Measurements from ENCODE around the gene PPP6R1. TPM values are rescaled to one million over a fixed set of nuclear protein-coding genes. Genes with fewer than 3 reads are reported as not detected.
"Not testable (repeated sequence)": the region's sequence is repeated elsewhere in the genome, so short reads cannot be mapped to it uniquely, and the experiment has no call there.

The PPP6R1 gene
- total RNA-seq, 1 experiment from 2014 or later = 38.0 TPM

- DNase-seq (ENCODE audit: low read depth) = no peak
These were observed 35.4 kb downstream of the PPP6R1 start for GRCh38 chr19:55223291-55224037.

GRCh38 chr19:55220525-55220924 lies 38.3 kb downstream of the PPP6R1 start:
- DNase-seq (ENCODE audit: low read depth) = no peak

GRCh38 chr19:55216461-55217198 lies 42.2 kb downstream of the PPP6R1 start:
- DNase-seq (ENCODE audit: low read depth) = peak; percentile 99

DNA sequence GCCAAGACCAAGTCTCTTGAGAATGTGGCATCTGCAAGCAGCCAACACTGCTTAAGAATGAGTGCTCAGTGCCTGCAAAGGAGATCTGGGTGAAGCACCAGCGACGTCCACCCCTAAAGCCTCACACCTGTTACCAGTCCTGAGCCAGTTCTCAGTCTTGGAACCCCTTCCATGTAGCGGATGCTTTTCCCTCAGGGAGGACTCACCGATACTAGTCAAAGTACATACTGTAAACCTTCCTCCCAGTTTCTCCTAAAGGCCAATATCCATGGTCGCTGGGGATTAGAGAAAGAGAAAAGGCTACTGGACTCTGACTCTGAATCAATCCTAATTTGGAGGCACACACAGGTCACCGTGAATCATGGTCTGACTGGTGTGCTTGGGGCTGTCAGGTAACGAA lies 45.3 kb downstream of the PPP6R1 start:
- no peak for DNase-seq (ENCODE audit: low read depth)

GRCh38 chr19:55212447-55212846 lies 46.4 kb downstream of the PPP6R1 start:
- DNase-seq (ENCODE audit: low read depth) = no peak

DNA sequence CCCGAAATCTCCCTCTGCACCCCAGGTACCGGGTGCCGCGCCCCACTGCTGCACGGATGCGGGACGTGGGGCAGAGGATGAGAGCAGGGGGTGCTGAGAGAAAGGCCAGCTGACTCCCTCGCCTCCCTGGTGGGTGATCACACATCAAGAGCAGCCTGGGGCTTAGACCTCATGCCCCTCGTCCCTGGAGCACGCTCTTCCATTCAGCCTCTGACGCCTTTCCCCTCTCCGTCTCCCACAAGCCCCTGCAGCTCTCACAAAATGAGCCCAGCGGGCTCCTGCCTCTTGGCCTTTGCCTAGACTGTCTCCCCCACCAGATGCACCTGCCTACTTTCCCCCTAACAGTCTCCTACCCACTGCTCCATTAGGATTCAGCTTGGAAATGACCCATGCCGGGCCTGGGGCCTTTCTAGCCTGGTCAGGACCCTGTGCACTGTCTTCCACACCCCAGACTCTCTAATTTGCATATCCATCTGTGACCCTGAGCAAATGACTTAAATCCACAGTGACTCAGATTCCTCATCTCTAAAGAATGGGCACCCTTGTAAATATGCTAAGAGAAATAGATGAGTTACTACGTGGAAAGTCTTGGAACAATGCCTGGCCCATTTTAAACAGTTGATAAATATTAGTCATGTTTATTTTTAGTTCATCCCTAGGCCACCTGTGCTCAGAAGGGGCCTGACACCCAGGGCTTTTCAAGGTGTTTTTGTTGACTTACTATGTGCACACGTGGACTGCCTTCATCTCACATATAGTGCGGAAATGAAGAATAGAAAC lies 48.9 kb downstream of the PPP6R1 start:
- DNase-seq (ENCODE audit: low read depth) = peak; percentile 81

DNA sequence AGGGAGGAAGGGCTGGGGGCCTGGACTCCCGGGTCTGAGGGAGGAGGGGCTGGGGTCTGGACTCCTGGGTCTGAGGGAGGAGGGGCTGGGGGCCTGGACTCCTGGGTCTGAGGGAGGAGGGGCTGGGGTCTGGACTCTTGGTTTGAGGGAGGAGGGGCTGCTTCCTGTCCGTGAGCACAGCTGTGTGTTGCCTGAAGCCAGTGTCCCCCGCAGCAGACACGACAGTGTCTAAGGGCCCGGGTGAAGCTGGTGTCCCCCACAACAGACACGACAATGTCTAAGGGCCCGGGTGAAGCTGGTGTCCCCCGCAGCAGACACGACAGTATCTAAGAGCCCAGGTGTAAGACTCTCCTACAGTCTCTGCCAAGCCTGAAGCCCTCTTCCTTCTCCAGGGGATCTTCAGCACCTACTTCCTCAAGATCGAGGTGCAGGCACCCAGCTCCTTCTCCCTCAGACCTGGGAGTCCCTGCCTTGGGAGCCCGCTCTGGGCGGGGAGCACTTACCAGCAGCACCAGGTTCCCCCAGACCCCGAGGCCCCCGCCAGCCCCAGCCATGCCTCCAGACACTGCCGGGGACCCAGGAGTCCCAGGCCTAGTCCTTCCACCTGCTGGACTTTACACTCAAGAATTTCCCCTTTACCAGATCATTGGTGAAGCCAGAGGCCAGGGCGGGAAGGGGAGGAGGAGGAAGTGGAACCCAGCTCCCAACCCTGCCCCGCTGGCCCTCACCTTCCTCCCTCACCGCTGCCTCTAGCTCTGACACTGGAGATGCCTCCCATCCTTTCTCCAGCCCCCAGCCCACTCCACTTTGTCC lies 49.7 kb downstream of the PPP6R1 start, which contains the start of gene PTPRH:
TSS of gene PTPRH (minus strand) at position 622 of the 813 bp plus-strand sequence. CDS start at position 554, 68 bp downstream.
- no peak for DNase-seq (ENCODE audit: low read depth)

- DNase-seq (ENCODE audit: low read depth) = peak; percentile 97
These were observed 51.9 kb downstream of the PPP6R1 start for GRCh38 chr19:55206664-55207500.

GRCh38 chr19:55202199-55202598 lies 56.6 kb downstream of the PPP6R1 start:
- DNase-seq (ENCODE audit: low read depth) = not testable (repeated sequence)

DNA sequence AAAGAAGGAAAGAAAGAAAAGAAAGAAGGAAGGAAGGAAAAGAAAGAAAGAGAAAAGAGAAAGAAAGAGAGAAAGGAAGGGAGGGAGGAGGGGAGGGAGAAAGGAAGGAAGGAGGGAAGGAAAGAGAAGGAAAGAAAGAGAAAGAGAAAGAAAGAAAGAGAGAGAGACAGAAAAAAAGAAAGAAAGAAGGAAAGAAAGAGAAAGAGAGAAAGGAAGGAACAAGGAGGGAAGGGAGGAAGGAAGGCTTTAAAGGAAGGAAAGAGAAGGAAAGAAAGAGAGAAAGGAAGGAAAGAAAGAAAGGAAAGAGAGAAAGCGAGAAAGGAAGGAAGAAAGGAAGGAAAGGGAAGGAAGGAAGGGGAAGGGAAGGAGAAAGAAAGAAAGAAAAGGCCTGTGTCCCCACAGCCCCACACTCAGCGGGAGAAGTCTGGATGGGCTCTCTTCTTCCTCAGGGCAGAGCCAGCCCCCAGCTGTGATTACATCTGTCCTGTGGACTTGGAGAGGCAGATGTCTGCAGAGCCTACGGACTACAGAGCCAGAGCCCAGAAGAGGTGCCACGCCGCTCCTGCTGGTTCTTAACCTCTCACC lies 59.1 kb downstream of the PPP6R1 start:
- no peak for DNase-seq (ENCODE audit: low read depth)

- no peak for DNase-seq (ENCODE audit: low read depth)
These were observed 60.2 kb downstream of the PPP6R1 start for GRCh38 chr19:55198651-55199050.

GRCh38 chr19:55197528-55197927 lies 61.3 kb downstream of the PPP6R1 start:
- peak; percentile 39 for DNase-seq (ENCODE audit: low read depth)

DNA sequence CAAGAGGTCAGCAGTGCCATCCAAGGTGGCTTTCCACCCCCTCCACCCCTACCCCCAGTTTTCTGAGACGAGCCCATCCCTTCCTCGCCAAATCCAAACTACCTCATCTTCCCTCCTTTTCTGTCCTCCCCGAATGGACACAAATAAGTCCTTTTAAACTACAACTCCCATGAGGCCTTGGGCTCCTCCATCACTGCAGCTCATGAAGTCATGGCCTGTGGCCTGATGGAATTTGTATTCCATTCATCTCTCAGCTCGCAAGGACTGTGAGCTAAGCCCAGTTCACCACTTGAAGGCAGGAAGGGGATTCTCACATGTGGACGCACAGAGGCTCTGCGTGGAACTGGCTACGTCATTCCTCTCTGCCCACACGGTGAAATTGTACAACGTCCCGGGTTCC lies 62.0 kb downstream of the PPP6R1 start:
- DNase-seq (ENCODE audit: low read depth) = no peak

DNA sequence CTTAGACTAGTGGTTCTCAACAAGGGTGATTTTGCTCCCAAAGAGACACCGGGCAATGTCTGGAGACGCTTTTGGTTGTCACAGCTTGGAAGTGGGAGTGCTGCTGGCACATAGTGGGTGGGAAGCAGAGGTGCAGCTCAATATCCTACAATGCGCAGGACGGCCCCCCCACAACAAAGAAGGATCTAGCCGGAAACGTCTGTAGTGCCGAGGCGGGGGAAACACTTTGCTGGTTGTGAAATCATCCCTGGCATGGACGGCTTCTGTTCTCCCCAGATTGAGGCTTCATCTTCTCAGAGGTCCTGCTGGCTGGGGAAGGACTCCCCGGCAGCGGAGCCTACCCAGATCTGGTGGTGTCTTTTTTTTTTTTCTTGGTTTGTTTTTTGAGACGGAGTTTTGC lies 65.3 kb downstream of the PPP6R1 start:
- no peak for DNase-seq (ENCODE audit: low read depth)

DNA sequence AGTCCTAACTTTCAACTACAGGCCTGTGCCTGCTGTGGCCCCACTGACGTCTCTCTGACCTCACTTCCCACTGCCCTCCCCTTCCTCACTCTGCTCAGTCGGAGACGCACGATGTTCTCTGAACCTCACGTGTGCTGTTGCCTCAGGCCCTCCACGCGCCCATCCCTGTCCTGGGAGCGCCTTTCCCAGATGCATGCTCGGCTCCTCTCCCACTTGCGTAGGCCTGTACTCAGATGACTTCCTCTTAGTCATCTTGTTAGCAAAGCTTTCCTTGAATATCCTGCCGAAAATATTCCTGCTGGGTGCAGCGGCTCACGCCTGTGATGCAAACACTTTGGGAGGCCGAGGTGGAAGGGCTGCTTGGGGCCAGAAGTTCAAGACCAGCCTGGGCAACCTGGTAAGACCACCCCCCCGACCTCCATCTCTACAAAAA lies 69.4 kb downstream of the PPP6R1 start:
- DNase-seq (ENCODE audit: low read depth) = peak; percentile 96

DNA sequence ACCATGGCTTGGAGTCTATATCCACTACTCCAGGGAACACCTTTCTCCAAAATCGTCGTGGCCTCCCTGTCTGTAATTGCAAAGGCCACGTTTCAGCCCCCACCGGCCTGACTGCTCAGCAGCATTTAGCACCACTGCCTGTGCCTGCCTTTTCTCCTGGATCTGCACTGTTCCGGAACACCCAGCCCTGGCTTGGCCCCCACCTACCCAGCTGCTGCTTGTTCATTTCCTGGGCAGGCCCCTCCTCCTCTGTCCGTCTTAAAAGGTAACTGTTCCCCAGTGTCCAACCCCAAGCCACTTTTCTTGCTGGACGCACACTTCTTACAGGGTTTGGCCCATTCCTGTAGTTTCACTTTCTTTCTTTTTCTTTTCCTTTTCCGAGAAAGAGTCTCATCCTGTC lies 70.2 kb downstream of the PPP6R1 start:
- peak; percentile 57 for DNase-seq (ENCODE audit: low read depth)

GRCh38 chr19:55186080-55186479 lies 72.7 kb downstream of the PPP6R1 start:
- DNase-seq (ENCODE audit: low read depth) = no peak

DNA sequence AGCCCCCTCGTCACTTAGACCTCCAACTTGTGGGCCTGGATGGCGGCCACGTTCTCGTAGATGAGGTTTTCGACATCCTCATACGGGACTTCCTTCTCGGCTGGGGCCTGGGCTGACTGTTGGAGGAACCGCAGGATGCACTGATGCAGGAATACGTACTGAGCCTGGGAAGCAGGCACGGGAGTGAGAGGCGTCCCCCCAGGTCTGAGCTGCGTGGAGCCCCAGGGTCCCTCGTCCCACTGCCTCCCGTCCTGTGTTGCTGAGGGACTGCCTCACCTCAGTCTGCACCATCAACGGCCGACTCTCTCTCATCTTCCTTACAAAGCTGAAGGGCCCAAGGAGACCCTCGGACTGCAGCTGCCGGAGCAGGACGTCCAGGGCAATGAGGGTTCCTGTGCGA lies 77.1 kb downstream of the PPP6R1 start:
- no peak for DNase-seq (ENCODE audit: low read depth)

Measured in Daoy (cell line).